Middle frontal gyrus (tissue), 1 donor: ENCODE results near the gene SRPK1.
"Not testable (repeated sequence)": the region's sequence is repeated elsewhere in the genome, so short reads cannot be mapped to it uniquely, and the experiment has no call there.

Experiments
- DNase-seq: peaks from one replicate; pipeline ENCODE4 v3.0.0-alpha.2; 2015; ENCODE audit warnings: low spot score; ENCODE audit errors: extremely low spot score

The SRPK1 gene

DNA sequence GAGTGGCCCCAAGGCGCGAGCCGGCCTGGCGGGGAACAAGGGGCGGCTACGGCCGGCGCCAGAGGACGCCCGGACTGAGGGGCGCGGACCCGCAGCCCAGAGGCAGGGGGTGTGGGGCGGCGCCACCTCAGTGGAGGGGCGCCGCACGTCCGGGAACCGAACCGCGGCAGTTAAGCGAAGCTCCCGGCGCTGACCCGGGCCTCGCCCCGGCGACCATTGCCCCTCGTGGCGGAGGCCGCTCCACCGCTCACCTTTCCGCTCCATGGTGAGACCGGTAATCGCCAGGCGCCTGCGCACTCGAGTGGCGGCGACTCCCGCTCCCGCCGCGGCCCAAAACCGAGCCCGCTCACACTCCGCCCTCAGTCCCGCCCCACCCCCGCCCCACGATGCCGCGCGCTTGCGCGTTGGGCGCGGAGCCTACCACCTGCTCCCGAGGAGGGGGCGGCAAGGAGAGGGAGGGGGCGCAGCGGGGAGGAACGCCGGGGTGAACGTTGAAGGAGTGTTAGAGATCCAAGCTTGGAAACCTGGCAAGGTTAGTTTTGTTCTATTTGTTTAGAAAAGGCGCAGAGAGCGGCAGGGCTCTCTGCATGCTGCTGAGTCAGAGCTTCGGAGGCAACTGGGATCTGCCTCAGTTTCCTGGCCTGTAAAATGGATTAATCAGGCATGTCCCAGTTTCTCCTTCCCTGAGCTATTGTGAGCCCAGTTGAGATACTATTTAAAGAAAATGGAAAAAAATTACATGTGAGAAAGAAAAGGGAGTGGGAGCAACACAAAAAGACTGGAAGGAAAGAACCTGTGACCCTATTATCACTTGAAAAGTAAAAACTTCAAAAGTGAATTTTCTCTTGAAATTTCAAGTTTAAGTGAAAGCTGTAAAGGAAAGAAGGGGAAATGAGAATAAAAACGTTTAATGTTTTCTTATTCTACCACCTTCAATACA, at the start of gene SRPK1:
TSS of gene SRPK1 (minus strand) at position 306 of the 940 bp plus-strand sequence. CDS start at position 264, 42 bp downstream.
- peak; percentile 64 for DNase-seq

DNA sequence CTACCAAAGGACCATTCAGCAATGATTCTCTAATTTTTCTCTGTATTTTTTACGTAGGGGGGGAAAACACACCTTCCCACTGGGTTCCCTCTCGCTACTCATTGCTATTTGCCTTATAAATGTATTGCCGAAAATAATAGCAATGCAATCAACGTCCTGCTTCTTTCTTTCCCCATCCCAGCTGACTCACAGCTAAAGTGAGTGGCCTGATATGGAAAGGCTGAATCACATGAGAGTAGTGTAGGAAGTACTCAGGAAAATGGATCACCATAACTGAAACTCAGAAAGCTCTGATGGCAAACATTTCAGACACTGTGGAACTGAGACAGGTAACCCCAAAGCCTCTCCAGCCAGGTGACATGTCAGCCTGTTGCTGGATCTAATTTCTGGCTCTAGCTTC, 49.3 kb upstream of the SRPK1 start:
- no peak for DNase-seq

DNA sequence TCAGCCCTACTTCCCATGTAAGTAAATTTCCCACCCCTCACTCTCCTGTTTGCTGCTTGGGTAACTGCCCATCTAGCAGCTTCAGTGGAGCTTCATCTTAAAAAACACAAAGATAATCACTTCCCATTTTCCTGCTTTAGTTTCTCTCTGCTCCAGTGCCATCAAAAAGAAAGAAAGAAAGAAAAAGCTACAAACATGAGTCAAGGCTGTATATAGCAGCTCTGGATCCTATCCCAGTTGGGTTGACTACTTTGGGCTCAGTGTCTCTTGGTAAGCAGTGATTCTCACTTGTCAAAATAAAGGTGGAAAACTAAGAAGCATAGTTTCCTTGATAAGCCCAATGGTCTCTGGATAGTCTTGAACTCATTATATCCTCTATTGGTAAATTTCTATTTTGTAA, 48.7 kb upstream of the SRPK1 start:
- DNase-seq = no peak

DNA sequence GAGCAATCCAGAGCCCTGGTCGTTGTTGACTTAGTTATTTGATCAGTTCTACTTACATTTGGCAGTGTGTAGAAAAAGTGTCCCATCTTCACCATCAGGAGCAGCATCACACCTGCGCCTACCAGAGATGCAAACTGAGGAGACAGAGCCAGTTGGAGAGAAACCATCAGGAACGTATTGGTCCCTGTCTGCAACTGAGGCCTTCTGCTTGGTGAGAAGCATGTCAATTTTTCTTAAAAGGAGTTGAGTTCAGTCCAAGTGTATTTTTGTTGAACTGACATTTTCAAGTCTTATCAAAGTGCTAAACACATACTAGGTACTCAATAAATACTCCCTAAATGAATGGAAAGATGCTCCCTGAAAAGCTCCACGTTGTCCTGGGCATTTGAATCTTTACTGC, 47.9 kb upstream of the SRPK1 start:
- DNase-seq = peak; percentile 18

DNA sequence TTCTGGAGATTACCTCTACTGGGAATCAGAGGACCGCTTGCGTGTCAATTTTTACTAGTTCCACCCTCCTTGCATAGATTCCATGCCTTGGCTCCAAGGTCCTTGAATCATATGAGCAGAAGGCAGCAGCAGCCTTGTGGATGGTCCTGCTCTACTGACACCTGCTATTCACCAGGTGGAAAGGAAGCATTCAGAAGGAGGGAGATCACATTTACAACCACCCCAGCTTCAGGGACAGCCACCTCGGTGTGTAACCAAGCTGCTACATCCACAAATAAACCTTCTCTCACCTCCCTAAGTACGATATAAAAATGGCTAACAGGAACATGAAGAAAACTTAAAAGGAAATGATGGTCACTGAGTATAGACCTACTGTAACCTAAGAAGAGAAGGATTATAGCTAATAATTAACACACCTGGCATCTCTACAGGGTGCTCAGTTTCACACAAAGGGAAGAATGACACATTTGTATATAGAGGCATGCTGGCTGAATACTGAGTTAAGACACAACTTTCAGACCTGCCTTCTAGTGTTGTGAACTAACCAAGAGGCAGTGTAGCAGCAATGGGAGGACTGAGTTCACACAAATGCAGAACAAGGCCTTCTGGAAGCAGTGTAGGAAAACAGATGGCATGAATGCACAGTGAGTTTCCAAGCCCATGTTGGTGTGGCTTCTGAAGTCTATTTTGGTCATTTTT, 46.3 kb upstream of the SRPK1 start:
- DNase-seq = peak; percentile 50

DNA sequence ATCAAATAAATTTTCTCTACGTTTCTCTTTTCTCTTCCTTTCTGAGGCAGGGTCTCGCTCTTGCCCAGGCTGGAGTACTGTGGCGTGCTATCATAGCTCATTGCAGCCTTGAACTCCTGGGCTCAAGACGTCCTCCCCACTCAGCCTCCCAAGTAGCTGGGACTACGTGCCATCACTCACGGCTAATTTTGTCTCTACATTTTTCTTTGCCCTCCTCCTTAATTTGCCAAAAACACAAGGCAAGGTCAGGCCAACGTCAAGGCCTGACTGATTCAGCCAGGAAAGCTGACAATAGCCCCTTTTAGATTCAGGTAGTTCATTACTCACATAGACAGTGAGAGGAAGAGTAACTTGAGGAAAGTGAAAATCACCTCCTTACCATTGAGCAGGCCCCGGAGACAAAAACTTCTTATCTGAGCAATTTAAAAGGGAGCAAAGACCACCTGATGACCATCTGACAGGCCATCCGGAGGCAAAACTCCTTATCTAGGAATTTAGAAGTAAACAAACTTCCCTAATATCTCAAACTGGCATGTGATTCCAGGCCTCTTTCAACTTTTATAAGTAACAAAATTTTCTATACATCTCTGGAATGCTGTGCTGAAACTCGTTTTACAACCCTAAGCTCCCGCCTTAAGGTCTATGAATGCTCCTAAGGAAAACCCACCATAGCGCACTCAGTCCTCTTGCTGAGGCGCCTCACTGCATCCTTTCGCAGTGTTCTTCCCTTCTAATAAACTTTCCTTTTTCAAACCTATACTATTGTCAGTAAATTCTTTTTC, 42.1 kb upstream of the SRPK1 start:
- DNase-seq = no peak

DNA sequence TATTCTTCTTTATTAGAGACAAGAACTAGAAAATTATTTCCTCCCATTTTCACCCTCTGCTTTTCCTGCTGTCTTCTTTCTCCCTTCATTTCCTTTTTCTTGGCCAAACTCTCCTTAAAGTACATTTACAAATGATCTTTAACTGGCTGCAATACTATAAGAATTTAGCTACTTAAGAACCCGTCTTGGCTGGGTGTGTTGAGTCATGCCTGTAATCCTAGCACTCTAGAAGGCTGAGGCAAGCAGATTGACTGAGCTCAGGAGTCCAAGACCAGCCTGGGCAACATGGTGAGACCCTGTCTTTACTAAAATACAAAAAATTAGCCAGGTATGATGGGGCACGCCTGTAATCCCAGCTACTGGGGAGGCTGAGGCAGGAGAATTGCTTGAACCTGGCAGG, 39.3 kb upstream of the SRPK1 start:
- DNase-seq = no peak

DNA sequence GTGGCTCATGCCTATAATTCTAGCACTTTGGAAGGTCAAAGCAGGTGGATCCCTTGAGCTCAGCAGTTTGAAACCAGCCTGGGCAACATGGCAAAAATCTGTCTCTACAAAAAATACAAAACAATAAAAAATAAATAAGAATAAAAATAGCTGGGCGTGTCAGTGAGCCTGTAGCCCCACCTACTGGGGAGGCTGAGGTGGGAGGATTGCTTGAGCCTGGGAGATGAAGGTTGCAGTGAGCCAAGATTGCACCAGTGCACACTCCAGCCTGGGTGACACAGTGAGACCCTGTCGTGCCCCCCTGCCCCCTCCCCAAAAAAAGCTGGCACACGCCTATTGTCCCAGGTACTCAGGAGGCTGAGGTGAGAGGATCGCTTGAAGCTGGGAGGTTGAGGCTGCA, 35.1 kb upstream of the SRPK1 start:
- no peak for DNase-seq

DNA sequence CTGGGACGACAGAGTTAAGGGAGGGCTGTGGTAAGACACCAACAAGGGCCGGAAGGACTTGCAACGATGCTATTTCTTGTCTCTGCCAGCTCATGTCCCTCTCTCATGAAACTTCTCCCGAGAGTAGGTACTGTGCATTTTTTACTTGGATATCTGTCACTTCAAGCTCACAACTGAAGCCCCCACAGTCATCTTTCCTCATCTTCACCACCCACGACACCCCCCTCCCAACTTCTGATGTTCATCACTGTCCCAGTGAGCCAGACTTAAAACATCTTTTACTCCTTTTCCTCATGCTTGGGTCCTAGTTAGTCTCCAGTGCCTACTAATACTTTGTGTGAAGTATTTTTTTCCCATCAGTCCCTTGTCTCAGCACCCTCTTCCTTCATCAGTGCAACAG, 34.6 kb upstream of the SRPK1 start:
- no peak for DNase-seq

DNA sequence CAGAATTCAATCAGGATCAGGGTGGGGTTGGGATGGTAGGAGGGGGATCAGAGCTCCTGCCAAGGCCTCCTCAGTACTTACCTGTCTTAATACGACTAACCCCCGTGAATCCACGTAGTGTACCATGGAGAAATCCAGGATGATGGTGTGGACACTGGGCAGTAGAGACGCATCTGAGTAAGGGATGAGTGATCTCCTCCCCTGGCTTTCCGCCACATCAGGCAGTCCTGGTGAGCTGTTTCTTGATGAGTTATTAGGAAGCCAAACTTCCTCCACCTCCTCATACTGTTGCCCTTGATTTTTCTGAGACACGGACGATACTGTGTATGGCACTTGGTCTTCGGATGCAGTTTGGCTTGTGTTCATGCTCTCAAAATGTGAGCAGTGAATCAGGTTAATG, 34.2 kb upstream of the SRPK1 start:
- no peak for DNase-seq

DNA sequence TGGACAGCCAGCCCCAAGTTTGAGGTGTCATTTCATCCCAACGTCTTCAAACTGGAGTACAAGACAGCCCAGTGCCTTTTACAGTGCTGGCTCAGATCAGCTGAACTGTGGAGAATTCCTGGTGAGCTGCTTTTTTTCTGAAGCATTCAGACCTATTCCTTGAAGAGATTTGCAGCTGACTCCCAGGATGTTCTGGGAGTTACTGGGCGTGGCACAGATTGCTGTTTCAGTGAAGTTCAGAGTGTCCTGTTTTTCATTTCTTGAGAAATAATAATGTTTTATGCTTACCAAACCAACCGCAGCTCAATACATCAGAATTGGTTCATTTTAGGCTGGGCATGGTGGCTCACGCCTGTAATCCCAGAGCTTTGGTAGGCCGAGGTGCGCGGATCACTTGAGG, 33.4 kb upstream of the SRPK1 start:
- no peak for DNase-seq

DNA sequence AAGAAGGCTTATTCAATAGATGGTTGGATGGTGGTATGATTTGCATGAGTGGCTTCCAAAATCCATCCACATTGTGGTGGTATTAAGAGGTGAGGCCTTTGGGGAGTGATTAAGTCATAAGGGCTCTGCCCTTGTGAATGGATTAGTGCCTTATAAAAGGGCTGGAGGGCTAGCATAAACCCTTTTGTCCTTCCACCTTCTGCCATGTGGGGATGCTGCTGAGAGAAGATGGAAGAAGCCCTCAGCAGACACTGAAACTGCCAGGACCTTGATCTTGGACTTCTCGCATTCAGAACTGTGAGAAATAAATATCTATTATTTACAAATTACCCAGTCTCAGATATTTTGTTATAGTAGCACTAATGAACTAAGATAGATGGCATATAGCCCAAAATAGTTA, 27.8 kb upstream of the SRPK1 start:
- DNase-seq = no peak

DNA sequence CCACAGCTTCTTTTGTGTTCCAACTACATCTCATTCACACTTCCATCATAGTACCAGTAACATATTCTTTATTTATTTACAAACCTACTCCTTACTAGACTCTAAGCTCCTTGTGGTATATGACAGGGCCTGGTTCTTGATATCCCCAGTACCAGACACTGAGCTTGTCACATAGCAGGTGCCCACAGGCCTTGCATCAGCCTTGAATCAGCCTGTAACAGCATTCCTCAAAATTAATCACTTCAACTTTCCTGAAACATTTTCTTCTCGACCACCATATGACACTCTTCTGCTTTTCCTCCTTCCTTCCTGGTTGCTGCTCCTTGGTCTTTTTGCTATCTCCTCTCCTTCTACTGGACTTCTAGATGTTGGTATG, 24.7 kb upstream of the SRPK1 start:
- DNase-seq = no peak

DNA sequence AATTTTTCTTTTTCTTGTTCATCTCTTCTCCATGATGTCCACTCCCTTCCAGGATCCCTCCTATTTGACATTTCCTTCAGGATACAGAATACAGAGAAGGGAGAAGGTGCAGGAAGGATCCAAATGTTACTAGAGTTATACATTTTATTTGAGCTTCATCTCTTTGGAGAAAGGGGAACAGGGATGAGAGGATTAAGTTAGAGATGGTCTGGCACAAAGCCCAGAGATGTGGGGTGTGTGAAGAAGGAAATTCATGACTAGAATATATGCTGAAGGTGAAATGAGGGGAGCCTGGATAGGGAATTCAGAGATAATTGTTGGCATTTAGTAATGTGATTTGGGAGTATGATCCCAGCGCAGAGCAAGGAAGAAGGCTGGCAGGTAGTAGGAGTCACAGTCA, 22.5 kb upstream of the SRPK1 start:
- no peak for DNase-seq

DNA sequence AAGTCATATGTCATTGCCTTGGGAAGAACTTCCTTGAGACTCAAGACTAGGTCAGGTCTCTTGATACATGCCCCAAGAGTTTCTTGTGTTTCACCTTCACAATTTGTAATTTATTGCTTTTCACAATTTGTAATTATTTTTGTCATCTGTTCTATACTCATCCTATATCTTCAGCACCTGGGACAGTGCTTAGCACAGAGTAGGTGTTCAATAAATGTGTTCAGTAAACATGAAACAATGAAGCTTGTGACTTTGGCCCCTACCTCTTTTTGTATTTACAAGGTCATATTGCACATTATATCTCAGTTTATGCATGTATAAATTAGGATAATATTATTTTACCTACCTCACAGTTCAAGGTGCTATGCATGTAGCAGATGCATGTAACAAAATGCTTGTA, 21.5 kb upstream of the SRPK1 start:
- DNase-seq = no peak

DNA sequence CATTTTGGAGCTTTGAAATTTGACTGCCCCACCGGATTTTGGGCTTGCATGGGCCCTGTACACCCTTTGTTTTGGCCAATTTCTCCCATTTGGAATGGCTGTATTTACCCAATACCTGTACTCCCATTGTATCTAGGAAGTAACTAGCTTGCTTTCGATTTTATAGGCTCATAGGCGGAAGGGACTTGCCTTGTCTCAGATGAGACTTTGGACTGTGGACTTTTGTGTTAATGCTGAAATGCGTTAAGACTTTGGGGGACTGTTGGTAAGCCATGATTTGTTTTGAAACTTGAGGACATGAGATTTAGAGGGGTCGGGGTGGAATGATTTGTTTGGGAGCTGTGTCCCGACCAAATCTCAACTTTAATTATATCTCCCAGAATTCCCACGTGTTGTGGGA, 20.3 kb upstream of the SRPK1 start:
- not testable (repeated sequence) for DNase-seq

DNA sequence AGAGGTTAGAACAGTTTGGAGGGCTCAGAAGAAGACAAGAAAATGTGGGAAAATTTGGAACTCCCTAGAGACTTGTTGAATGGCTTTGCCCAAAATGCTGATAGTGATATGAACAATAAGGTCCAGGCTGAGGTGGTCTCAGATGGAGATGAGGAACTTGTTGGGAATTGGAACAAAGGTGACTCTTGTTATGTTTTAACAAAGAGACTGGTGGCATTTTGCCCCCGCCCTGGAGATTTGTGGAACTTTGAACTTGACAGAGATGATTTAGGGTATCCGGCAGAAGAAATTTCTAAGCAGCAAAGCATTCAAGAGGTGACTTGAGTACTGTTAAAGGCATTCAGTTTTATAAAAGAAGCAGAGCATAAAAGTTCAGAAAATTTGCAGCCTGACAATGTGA, 19.1 kb upstream of the SRPK1 start:
- not testable (repeated sequence) for DNase-seq

DNA sequence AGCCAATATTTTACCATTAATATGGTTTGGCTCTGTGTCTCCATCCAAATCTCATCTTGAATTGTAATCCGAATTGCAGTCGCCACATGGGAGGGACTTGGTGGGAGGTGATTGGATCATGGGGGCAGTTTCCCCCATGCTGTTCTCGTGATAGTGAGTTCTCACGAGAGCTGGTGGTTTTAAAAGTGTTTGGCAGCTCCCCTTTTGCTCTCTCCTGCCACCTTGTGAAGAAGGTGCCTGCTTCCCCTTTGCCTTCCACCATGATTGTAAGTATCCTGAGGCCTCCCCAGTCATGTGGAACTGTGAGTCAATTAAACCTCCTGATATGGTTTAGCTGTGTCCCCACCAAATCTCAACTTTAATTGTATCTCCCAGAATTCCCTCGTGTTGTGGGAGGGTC, 18.4 kb upstream of the SRPK1 start:
- DNase-seq = not testable (repeated sequence)

DNA sequence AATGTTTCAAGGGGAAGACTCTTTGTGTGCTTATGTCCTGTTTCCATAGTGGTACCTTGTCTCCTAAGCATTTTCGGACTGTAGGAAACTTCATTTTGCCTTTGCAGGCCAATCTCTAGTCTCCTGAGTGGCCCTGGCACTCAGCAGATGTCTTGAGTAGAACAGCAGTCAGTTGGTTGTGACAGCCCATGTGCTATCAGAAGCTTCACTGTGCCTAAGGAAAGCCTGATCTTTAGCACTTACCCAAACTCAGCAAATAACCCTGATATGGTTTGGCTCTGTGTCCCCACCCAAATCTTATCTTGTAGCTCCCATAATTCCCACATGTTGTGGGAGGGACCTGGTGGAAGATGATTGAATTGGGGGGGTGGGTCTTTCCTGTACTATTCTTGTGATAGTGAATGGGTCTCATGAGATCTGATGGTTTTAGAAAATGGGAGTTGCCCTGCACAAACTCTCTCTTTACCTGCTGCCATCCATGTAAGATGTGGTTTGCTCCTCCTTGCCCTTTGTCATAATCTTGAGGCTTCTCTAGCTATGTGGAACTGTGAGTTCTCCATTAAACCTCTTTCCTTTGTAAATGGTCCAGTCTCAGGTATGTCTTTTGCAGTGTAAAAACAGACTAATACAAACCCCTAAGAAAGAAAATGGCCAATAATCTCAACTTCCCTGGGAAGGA, 15.9 kb upstream of the SRPK1 start:
- no peak for DNase-seq

DNA sequence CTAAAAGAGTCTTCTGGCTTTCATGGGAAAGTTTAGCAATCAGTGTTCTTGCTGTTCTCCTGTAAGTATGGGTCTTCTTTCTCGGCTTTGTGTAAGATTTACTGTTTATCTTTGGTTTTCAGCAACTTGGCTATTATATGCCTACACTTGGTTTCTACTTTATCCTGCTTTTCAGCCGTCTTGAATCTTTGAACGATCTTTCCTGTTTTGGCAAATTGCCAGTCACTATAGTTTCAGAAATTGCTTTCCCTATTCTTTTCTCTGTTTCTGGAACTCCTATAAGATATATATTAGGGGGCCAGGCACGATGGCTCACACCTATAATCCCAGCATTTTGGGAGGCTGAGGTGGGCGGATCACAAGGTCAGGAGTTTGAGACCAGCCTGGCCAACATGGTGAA, 14.6 kb upstream of the SRPK1 start:
- no peak for DNase-seq

DNA sequence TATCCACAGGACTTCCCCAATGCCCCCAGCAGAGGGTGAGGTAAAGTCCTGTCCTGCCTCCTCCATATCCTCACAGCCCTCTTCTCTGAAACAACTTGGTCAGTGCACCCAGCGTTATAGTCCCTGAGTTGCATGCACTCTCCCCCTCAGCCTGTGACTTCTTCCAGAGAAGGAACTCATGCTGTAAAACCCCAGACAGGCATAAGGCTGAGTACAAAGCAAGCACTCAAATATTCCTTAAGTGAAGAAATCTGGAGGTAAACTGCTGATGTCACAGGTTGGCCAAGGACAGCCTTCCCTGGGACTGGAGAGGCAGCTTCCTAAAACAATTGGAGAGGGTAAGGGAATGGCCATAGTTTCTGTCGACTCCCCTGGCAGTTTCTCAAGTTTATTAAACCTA, 12.9 kb upstream of the SRPK1 start:
- no peak for DNase-seq
